SK-N-SH (cell line): ENCODE data around the gene ACER3. TPM values are rescaled to one million over a fixed set of nuclear protein-coding genes. Genes with fewer than 3 reads are reported as not detected.

Experiments
- CTCF ChIA-PET: fragments of 300-600, 350-600 bp; formaldehyde crosslinking; extraction: SDS; loops from one replicate; lab custom pipeline; 2021; lab: Yijun Ruan, JAX
- POLR2A ChIA-PET: fragments of 350-600 bp; sonication (Branson Sonifier 250); formaldehyde crosslinking; extraction: SDS; loops from one replicate; lab custom pipeline; 2020; ENCODE audit warnings: antibody characterized with exemption, inconsistent platforms; lab: Yijun Ruan, JAX
- DNase-seq: peaks from one replicate; pipeline ENCODE4 v3.0.0; 2012
- H2AFZ ChIP-seq: fragments of 200-600 bp; sonication (generic); 2 replicates; pipeline ENCODE4 v1.8.1; 2016; ENCODE audit warnings: antibody characterized with exemption, mild to moderate bottlenecking, low read depth
- H3F3A ChIP-seq: fragments of 200-600 bp; sonication (generic); replicated peaks from 2 replicates; pipeline ENCODE3; 2016; ENCODE audit warnings: antibody characterized with exemption, mild to moderate bottlenecking; ENCODE audit not compliant: insufficient read depth
- H3K27ac ChIP-seq, 2 experiments: fragments of 200-500 bp in 1 of 2; fragments of 200-600 bp in 1 of 2; sonication (Bioruptor generic) in 1 of 2; sonication (generic), shearing (Covaris generic) in 1 of 2; 2 replicates each; pipeline versions ENCODE4 v1.5.1 to v1.6.1; 2014 to 2016; ENCODE audit warnings: low read depth in 2 of 2, inconsistent platforms in 1 of 2, low read length in 1 of 2, mild to moderate bottlenecking in 1 of 2, mixed read lengths in 1 of 2
- H3K27me3 ChIP-seq: fragments of 200-600 bp; sonication (generic), shearing (Covaris generic); 2 replicates; pipeline ENCODE4 v1.6.1; 2016; ENCODE audit warnings: mixed run types; ENCODE audit not compliant: insufficient read depth
- H3K36me3 ChIP-seq, 2 experiments: fragments of 200-500 bp in 1 of 2; fragments of 200-600 bp in 1 of 2; sonication (Bioruptor generic) in 1 of 2; sonication (generic) in 1 of 2; replicated peaks in 1 of 2; 2 replicates each; pipeline versions ENCODE3 to v1.5.1; 2014 to 2016; ENCODE audit warnings: low read length in 1 of 2, mild to moderate bottlenecking in 1 of 2; ENCODE audit not compliant: insufficient read depth in 2 of 2, control insufficient read depth in 1 of 2
- H3K4me1 ChIP-seq, 2 experiments: fragments of 200-500 bp in 1 of 2; fragments of 200-600 bp in 1 of 2; sonication (Bioruptor generic) in 1 of 2; sonication (generic), shearing (Covaris generic) in 1 of 2; 2 replicates each; pipeline versions ENCODE4 v1.5.1 to v1.6.1; 2014 to 2016; ENCODE audit warnings: low read depth in 1 of 2, low read length in 1 of 2, mixed run types in 1 of 2; ENCODE audit not compliant: insufficient read depth in 2 of 2, control insufficient read depth in 1 of 2
- H3K4me2 ChIP-seq: fragments of 200-600 bp; sonication (generic), shearing (Covaris generic); 2 replicates; pipeline ENCODE4 v1.6.1; 2017; ENCODE audit warnings: mixed run types
- H3K4me3 ChIP-seq, 2 experiments: fragments of 200-500 bp in 1 of 2; fragments of 200-600 bp in 1 of 2; sonication (Bioruptor generic) in 1 of 2; sonication (generic), shearing (Covaris generic) in 1 of 2; 2 replicates each; pipeline versions ENCODE4 v1.5.1 to v1.8.1; 2014 to 2016; ENCODE audit warnings: low read depth in 2 of 2, inconsistent platforms in 1 of 2, low read length in 1 of 2, mild to moderate bottlenecking in 1 of 2, mixed read lengths in 1 of 2, moderate library complexity in 1 of 2
- H3K79me2 ChIP-seq: fragments of 200-600 bp; sonication (generic); 2 replicates; pipeline ENCODE4 v1.8.1; 2017; ENCODE audit warnings: mild to moderate bottlenecking; ENCODE audit not compliant: insufficient read depth
- H3K9ac ChIP-seq: fragments of 200-600 bp; sonication (generic); 2 replicates; pipeline ENCODE4 v1.6.1; 2017; ENCODE audit warnings: mixed run types
- H3K9me2 ChIP-seq: fragments of 200-600 bp; sonication (generic); 2 replicates; pipeline ENCODE4 v1.6.1; 2017; ENCODE audit warnings: mixed run types
- H3K9me3 ChIP-seq: fragments of 200-600 bp; sonication (generic); 2 replicates; pipeline ENCODE4 v1.6.1; 2017; ENCODE audit warnings: mixed run types, mild to moderate bottlenecking, moderate library complexity
- H4K20me1 ChIP-seq: fragments of 200-600 bp; sonication (generic); 2 replicates; pipeline ENCODE4 v1.6.1; 2017; ENCODE audit warnings: mild to moderate bottlenecking, mixed run types; ENCODE audit not compliant: insufficient read depth
- CHD2 ChIP-seq: fragments of 150-350 bp; IDR thresholded peaks from 2 replicates; pipeline ENCODE4 v1.6.1; 2018; ENCODE audit warnings: low read length; ENCODE audit not compliant: partially characterized antibody
- ELF1 ChIP-seq: IDR thresholded peaks from 2 replicates; pipeline ENCODE4 v1.4.0; 2012
- FOSL2 ChIP-seq: IDR thresholded peaks from 2 replicates; pipeline ENCODE4 v1.4.0; 2012; ENCODE audit warnings: low read depth, mild to moderate bottlenecking, moderate library complexity, borderline replicate concordance
- JUND ChIP-seq: IDR thresholded peaks from 2 replicates; pipeline ENCODE4 v1.4.0; 2012
- MEF2A ChIP-seq: IDR thresholded peaks from 2 replicates; pipeline ENCODE4 v1.4.0; 2012; ENCODE audit warnings: low read depth, borderline replicate concordance
- NFIC ChIP-seq: IDR thresholded peaks from 2 replicates; pipeline ENCODE4 v1.4.0; 2012; ENCODE audit warnings: borderline replicate concordance
- RAD21 ChIP-seq: IDR thresholded peaks from 2 replicates; pipeline ENCODE4 v1.6.1; 2012; ENCODE audit warnings: mild to moderate bottlenecking, low read length
- RFX5 ChIP-seq: IDR thresholded peaks from 2 replicates; pipeline ENCODE4 v1.6.1; 2012; ENCODE audit warnings: mild to moderate bottlenecking, improper control_type of control experiment, low read length
- RXRA ChIP-seq: IDR thresholded peaks from 2 replicates; pipeline ENCODE4 v1.4.0; 2012; ENCODE audit warnings: low read depth, mild to moderate bottlenecking, borderline replicate concordance
- SIN3A ChIP-seq: IDR thresholded peaks from 2 replicates; pipeline ENCODE4 v1.6.1; 2012; ENCODE audit warnings: low read depth, mild to moderate bottlenecking, low read length, moderate library complexity, borderline replicate concordance
- TAF1 ChIP-seq: IDR thresholded peaks from 2 replicates; pipeline ENCODE4 v1.6.1; 2012; ENCODE audit warnings: low read depth, mild to moderate bottlenecking, low read length, moderate library complexity, borderline replicate concordance
- TCF12 ChIP-seq: IDR thresholded peaks from 2 replicates; pipeline ENCODE4 v1.4.0; 2012
- TEAD4 ChIP-seq: IDR thresholded peaks from 2 replicates; pipeline ENCODE4 v1.4.0; 2012; ENCODE audit warnings: mild to moderate bottlenecking, borderline replicate concordance; ENCODE audit not compliant: insufficient read depth
- WGBS: methylation state at CpG from one replicate; pipeline ENCODE4 v1.1.6; 2017; ENCODE audit warnings: low lambda C conversion rate; 5-methylcytosine and 5-hydroxymethylcytosine counted together
- polyA plus RNA-seq, 3 experiments: library from polyadenylated mRNA; depleted of rRNA; stranded (reverse); fragments of >200 nt; gene quantifications; 2 replicates each; pipeline ENCODE4 v1.2.3, GENCODE V29; 2012
- TF ChIP-seq, protein P1 (sequence below): IDR thresholded peaks from 2 replicates; pipeline ENCODE4 v1.6.1; 2012; ENCODE audit warnings: mild to moderate bottlenecking, low read depth, low read length, moderate library complexity
- TF ChIP-seq, protein P2 (sequence below): IDR thresholded peaks from 2 replicates; pipeline ENCODE4; 2012
- TF ChIP-seq, protein P3 (sequence below): fragments of 150-350 bp; IDR thresholded peaks from 2 replicates; pipeline ENCODE4 v1.6.1; 2016; ENCODE audit warnings: mild to moderate bottlenecking, low read depth, low read length

Gene ACER3
- polyA plus RNA-seq, 1 of the 3 experiments (the other 2 are of a cell fraction) = 5.4 TPM

DNA sequence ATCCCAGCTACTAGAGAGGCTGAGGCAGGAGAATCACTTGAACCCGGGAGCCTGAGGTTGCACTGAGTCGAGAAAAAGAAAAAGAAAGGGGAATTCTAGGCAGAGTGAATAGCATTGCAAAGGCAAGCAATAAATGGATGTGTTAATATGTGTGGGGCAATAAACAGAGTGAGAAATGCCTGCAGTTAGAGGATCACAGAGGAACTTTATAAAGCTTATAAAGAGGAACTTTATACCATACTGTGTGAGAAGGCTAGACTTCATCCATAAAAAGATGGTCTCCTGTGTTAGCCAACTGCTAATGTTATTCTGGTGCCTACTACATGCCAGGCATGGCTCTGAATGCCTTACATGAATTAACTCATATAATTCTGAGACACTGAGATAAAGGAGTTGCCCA lies 174.3 kb downstream of the ACER3 start:
- Histone ChIP-seq H3K9ac (no peak overlapping the region), H3K36me3 (no peaks in the 10 kb centered on the region), H3F3A (no peaks in the 10 kb centered on the region), H3K9me2 (no peaks in the 10 kb centered on the region), H3K4me1 (peaks cover 0 to 2% of the 10 kb centered on the region in 2 experiments; a peak in 1 of 4 replicates), H3K9me3 (no peaks in the 10 kb centered on the region), H3K27ac (no peak overlapping the region), H3K4me2 (no peak overlapping the region), H4K20me1 (no peaks in the 10 kb centered on the region), H3K79me2 (no peaks in the 10 kb centered on the region), H2AFZ (no peak overlapping the region), H3K27me3 (no peaks in the 10 kb centered on the region), H3K4me3 (no peak overlapping the region)
- TF ChIP-seq, protein P1, sequence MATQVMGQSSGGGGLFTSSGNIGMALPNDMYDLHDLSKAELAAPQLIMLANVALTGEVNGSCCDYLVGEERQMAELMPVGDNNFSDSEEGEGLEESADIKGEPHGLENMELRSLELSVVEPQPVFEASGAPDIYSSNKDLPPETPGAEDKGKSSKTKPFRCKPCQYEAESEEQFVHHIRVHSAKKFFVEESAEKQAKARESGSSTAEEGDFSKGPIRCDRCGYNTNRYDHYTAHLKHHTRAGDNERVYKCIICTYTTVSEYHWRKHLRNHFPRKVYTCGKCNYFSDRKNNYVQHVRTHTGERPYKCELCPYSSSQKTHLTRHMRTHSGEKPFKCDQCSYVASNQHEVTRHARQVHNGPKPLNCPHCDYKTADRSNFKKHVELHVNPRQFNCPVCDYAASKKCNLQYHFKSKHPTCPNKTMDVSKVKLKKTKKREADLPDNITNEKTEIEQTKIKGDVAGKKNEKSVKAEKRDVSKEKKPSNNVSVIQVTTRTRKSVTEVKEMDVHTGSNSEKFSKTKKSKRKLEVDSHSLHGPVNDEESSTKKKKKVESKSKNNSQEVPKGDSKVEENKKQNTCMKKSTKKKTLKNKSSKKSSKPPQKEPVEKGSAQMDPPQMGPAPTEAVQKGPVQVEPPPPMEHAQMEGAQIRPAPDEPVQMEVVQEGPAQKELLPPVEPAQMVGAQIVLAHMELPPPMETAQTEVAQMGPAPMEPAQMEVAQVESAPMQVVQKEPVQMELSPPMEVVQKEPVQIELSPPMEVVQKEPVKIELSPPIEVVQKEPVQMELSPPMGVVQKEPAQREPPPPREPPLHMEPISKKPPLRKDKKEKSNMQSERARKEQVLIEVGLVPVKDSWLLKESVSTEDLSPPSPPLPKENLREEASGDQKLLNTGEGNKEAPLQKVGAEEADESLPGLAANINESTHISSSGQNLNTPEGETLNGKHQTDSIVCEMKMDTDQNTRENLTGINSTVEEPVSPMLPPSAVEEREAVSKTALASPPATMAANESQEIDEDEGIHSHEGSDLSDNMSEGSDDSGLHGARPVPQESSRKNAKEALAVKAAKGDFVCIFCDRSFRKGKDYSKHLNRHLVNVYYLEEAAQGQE = no peak
- no peak for TF ChIP-seq SIN3A
- TF ChIP-seq TAF1 = no peak
- ChIA-PET POLR2A (no interaction called here), CTCF (interaction anchor here (0.5 to 4.2 kb wide), 10 partner anchors 10 to 542 kb away, joined by 3 to 22 read pairs (median 3); partner anchors contain the start of gene CAPN5)
- 80% methylated on average over 2 of the region's 2 CpGs for WGBS
- DNase-seq = no peak

DNA sequence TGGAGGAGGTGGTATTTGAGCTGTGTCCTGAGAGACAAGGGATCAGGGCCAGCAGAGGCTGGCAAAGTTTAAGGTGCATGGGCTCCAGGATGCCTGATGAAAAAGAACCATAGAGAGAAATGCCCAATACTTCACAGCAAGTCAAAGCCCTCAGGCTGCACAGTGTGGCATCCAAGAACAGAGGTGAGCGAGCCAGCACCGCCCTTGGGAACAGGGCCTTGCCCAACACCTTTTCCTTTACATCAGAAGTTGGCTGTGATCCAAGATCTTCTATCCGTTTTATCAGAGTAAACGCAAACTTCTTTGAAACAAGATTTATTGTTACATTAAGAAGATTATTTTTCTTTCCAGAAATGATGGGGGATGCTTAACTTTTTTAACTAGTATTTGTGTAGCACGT lies 174.9 kb downstream of the ACER3 start:
- WGBS = 62% methylated on average over 5 of the region's 5 CpGs
- H3K36me3 ChIP-seq = no peaks in the 10 kb centered on the region
- no peak overlapping the region for H3K4me2 ChIP-seq
- TF ChIP-seq SIN3A = no peak
- TF ChIP-seq, protein P2, sequence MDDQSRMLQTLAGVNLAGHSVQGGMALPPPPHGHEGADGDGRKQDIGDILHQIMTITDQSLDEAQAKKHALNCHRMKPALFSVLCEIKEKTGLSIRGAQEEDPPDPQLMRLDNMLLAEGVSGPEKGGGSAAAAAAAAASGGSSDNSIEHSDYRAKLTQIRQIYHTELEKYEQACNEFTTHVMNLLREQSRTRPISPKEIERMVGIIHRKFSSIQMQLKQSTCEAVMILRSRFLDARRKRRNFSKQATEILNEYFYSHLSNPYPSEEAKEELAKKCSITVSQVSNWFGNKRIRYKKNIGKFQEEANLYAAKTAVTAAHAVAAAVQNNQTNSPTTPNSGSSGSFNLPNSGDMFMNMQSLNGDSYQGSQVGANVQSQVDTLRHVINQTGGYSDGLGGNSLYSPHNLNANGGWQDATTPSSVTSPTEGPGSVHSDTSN = no peak
- no peak for TF ChIP-seq RAD21
- TF ChIP-seq ELF1 = no peak
- TF ChIP-seq RXRA = no peak
- no peak for TF ChIP-seq JUND
- no peak for TF ChIP-seq RFX5
- TF ChIP-seq TCF12 = no peak
- TF ChIP-seq, protein P3, sequence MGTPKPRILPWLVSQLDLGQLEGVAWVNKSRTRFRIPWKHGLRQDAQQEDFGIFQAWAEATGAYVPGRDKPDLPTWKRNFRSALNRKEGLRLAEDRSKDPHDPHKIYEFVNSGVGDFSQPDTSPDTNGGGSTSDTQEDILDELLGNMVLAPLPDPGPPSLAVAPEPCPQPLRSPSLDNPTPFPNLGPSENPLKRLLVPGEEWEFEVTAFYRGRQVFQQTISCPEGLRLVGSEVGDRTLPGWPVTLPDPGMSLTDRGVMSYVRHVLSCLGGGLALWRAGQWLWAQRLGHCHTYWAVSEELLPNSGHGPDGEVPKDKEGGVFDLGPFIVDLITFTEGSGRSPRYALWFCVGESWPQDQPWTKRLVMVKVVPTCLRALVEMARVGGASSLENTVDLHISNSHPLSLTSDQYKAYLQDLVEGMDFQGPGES = no peak
- TF ChIP-seq MEF2A = no peak
- TF ChIP-seq TEAD4 = no peak
- no peak for TF ChIP-seq FOSL2
- no peak for TF ChIP-seq NFIC
- TF ChIP-seq CHD2 = no peak
- TF ChIP-seq TAF1 = no peak
- no peaks in the 10 kb centered on the region for H3K9me2 ChIP-seq
- H3K79me2 ChIP-seq = no peaks in the 10 kb centered on the region
- DNase-seq = no peak
- no peaks in the 10 kb centered on the region for H3F3A ChIP-seq
- no peak overlapping the region for H2AFZ ChIP-seq
- peaks cover 0 to 3% of the 10 kb centered on the region in 2 experiments; a peak in 1 of 4 replicates for H3K4me1 ChIP-seq
- ChIA-PET POLR2A (no interaction called here), CTCF (interaction anchor here (0.6 to 4.2 kb wide), 9 partner anchors 10 to 301 kb away, joined by 3 to 22 read pairs (median 4); no protein-coding TSS in a partner anchor)
- H3K9me3 ChIP-seq = no peaks in the 10 kb centered on the region
- H3K9ac ChIP-seq = no peak overlapping the region
- no peaks in the 10 kb centered on the region for H4K20me1 ChIP-seq
- H3K27me3 ChIP-seq = no peaks in the 10 kb centered on the region
- H3K4me3 ChIP-seq = no peak overlapping the region
- H3K27ac ChIP-seq = no peak overlapping the region
